ENCODE measurements around the gene KRTAP1-4. TPM values are rescaled to one million over a fixed set of nuclear protein-coding genes. Genes with fewer than 3 reads are reported as not detected.

The KRTAP1-4 gene
- total RNA-seq, 1 donor from 2014 or later, result not detected

DNA sequence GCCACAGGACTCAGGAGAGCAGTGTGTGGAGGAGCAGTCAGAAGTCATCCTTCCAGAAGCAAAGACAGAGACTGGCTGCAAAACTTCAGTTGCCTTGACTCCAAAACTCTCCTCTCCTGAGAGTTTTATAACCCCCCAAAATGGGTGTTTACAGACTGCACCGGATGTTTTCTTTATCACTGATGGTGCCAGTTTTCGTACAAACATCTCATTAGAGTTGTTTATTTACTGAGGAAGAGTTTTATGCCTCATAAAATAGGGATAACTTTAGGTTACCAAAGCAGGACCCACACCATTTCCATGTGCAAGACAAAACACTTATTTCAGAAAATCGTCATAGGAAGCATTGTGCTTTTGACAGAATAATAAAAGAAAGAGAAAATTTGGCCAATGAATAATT, 45.8 kb downstream of the KRTAP1-4 start, which contains the start of gene KRT40:
KRT40 (minus strand) TSS at position 101 of the 400 bp plus-strand sequence; CDS start at position 48, 53 bp downstream.
- intact Hi-C loops (cut with DNase I), result no loop called here
- H3K4me3 ChIP-seq, result no peak within 1 kb of the TSS
- H3K27me3 ChIP-seq, result no peaks in the 10 kb centered on the region
- H3K4me1 ChIP-seq, result no peaks in the 10 kb centered on the region
- ATAC-seq (no peak), DNase-seq (no peak)
- no peak for TF ChIP-seq CTCF (IDR thresholded peaks at IDR 0.05)
- no peak within 1 kb of the TSS for H3K27ac ChIP-seq
- H3K9me3 ChIP-seq, result no peaks in the 10 kb centered on the region
- no peaks in the 10 kb centered on the region for H3K36me3 ChIP-seq

- intact Hi-C loops (cut with DNase I), result no loop called here
- no peak for TF ChIP-seq CTCF (IDR thresholded peaks at IDR 0.05)
- Histone ChIP-seq H3K4me3 (no peak overlapping the region), H3K36me3 (no peaks in the 10 kb centered on the region), H3K4me1 (no peaks in the 10 kb centered on the region), H3K27me3 (peaks cover 6% of the 10 kb centered on the region), H3K9me3 (no peaks in the 10 kb centered on the region), H3K27ac (no peak overlapping the region)
- no peak for ATAC-seq
- no peak for DNase-seq
These were observed 48.9 kb downstream of the KRTAP1-4 start for GRCh38 chr17:40981115-40981514.

- Histone ChIP-seq H3K4me1 (no peaks in the 10 kb centered on the region), H3K36me3 (no peaks in the 10 kb centered on the region), H3K4me3 (no peak overlapping the region), H3K9me3 (no peaks in the 10 kb centered on the region), H3K27ac (no peak overlapping the region), H3K27me3 (peaks cover 6% of the 10 kb centered on the region)
- ATAC-seq (no peak), DNase-seq (no peak)
- TF ChIP-seq CTCF (IDR thresholded peaks at IDR 0.05), result no peak
- intact Hi-C loops (cut with DNase I), result no loop called here
These were observed 49.4 kb downstream of the KRTAP1-4 start for GRCh38 chr17:40980596-40980995.

GRCh38 chr17:40980117-40980516, 49.9 kb downstream of the KRTAP1-4 start:
- Histone ChIP-seq H3K27me3 (peaks cover 6% of the 10 kb centered on the region), H3K36me3 (no peaks in the 10 kb centered on the region), H3K4me1 (no peaks in the 10 kb centered on the region), H3K4me3 (no peak overlapping the region), H3K9me3 (no peaks in the 10 kb centered on the region), H3K27ac (no peak overlapping the region)
- DNase-seq, result no peak
- ATAC-seq, result no peak
- intact Hi-C loops (cut with DNase I), result no loop called here
- no peak for TF ChIP-seq CTCF (IDR thresholded peaks at IDR 0.05)

Other genes starting within 250 kb of the KRTAP1-4 start
- gene KRT27, start 247.6 kb downstream of the KRTAP1-4 start, total RNA-seq, result 0.55 TPM
- gene KRT28, start 230.2 kb downstream of the KRTAP1-4 start, total RNA-seq, result not detected
- gene KRT10, start 207.6 kb downstream of the KRTAP1-4 start, total RNA-seq, result 36.8 TPM
- gene KRT12, start 163.0 kb downstream of the KRTAP1-4 start, total RNA-seq, result not detected
- not detected for gene KRT20, start 145.0 kb downstream of the KRTAP1-4 start, total RNA-seq
- gene KRT23, start 92.5 kb downstream of the KRTAP1-4 start, total RNA-seq, result 1.1 TPM
- 0.35 TPM for gene KRT39, start 63.2 kb downstream of the KRTAP1-4 start, total RNA-seq
- not detected for gene KRT40, start 45.9 kb downstream of the KRTAP1-4 start, total RNA-seq
- not detected for gene KRTAP3-3, start 36.0 kb downstream of the KRTAP1-4 start, total RNA-seq
- not detected for gene KRTAP3-2, start 30.3 kb downstream of the KRTAP1-4 start, total RNA-seq
- gene KRTAP3-1, start 21.1 kb downstream of the KRTAP1-4 start, total RNA-seq, result not detected
- not detected for gene KRTAP1-5, start 3.0 kb downstream of the KRTAP1-4 start, total RNA-seq
- not detected for gene KRTAP1-3, start 4.7 kb upstream of the KRTAP1-4 start, total RNA-seq
- gene KRTAP1-1, start 11.3 kb upstream of the KRTAP1-4 start, total RNA-seq, result not detected
- not detected for gene KRTAP2-1, start 17.1 kb upstream of the KRTAP1-4 start, total RNA-seq
- not detected for gene KRTAP2-2, start 25.0 kb upstream of the KRTAP1-4 start, total RNA-seq
- not detected for gene KRTAP2-3, start 29.9 kb upstream of the KRTAP1-4 start, total RNA-seq
- gene KRTAP2-4, start 35.7 kb upstream of the KRTAP1-4 start, total RNA-seq, result not detected
- gene KRTAP4-7, start 54.0 kb upstream of the KRTAP1-4 start, total RNA-seq, result not detected
- not detected for gene KRTAP4-8, start 67.9 kb upstream of the KRTAP1-4 start, total RNA-seq
- gene KRTAP4-16, start 72.0 kb upstream of the KRTAP1-4 start, total RNA-seq, result not detected
- not detected for gene KRTAP4-9, start 75.2 kb upstream of the KRTAP1-4 start, total RNA-seq
- gene KRTAP4-11, start 88.2 kb upstream of the KRTAP1-4 start, total RNA-seq, result not detected
- gene KRTAP4-12, start 94.0 kb upstream of the KRTAP1-4 start, total RNA-seq, result not detected
- gene KRTAP4-6, start 110.3 kb upstream of the KRTAP1-4 start, total RNA-seq, result not detected
- not detected for gene KRTAP4-5, start 119.6 kb upstream of the KRTAP1-4 start, total RNA-seq
- gene KRTAP4-4, start 130.6 kb upstream of the KRTAP1-4 start, total RNA-seq, result not detected
- not detected for gene KRTAP4-3, start 138.0 kb upstream of the KRTAP1-4 start, total RNA-seq
- gene KRTAP4-2, start 148.0 kb upstream of the KRTAP1-4 start, total RNA-seq, result not detected
- not detected for gene KRTAP4-1, start 154.7 kb upstream of the KRTAP1-4 start, total RNA-seq
- gene KRTAP9-1, start 159.7 kb upstream of the KRTAP1-4 start, total RNA-seq, result not detected
- not detected for gene KRTAP9-2, start 196.5 kb upstream of the KRTAP1-4 start, total RNA-seq
- not detected for gene KRTAP9-3, start 202.3 kb upstream of the KRTAP1-4 start, total RNA-seq
- gene KRTAP9-8, start 207.8 kb upstream of the KRTAP1-4 start, total RNA-seq, result not detected
- not detected for gene KRTAP9-4, start 219.5 kb upstream of the KRTAP1-4 start, total RNA-seq
- not detected for gene KRTAP9-9, start 225.2 kb upstream of the KRTAP1-4 start, total RNA-seq
- not detected for gene KRTAP9-6, start 235.2 kb upstream of the KRTAP1-4 start, total RNA-seq
- not detected for gene KRTAP9-7, start 245.5 kb upstream of the KRTAP1-4 start, total RNA-seq

Measured in upper lobe of right lung (tissue), 1 donor.